ENCODE results near the gene MIDN. TPM values are rescaled to one million over a fixed set of nuclear protein-coding genes. Genes with fewer than 3 reads are reported as not detected.

Gene MIDN
- polyA plus RNA-seq, 4 donors: 28.1 to 106 (median 33.0) TPM

DNA sequence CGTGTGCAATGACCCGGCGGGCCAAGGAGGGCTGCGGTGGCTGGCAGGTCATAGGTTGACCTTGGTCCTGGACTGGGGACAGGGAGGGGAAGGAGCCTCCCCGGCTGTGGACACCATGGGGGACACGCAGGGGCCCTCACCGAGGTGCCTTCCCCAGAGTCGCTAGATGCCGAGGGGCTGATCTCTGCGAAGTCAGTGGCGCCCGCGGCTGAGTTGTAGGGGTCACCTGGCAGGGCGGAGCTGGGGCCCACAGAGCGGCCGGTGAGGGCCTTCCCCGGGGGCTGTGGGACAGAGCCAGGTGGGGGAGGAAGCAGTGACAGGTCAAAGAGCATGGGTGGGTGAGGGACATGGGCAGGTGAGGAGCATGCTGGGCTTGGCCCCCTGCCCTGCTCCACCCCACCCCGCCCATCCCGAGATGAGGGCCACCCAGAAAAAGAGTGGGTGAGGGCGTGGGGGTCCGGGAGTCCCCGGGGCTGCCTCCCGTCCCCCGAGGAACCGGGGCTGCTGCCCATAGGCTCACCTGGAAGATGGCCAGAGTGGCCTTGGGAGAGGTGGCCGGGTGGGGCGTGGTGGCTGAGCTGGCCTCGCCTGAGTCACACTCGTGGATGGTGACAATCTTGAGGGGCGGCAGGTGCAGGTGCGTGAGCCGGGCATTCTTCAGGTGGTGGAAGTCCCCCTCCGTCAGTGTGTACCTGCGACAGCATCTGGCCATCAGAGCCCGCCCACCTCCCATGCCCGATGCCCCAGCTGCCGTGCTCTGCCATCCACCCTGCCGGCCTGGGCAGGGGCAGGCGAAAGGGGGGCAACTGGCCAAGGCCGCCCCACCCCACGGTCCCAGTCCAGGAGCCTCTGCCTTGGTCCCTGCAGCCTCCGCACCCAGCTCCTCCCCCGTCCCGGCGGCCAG is 14.1 kb upstream of the MIDN start:
- H3K27me3 ChIP-seq (ENCODE audit: control insufficient read depth in 3 of 3, insufficient read depth in 3 of 3, low read length in 3 of 3): peaks cover 5 to 23% (median 6%) of the 10 kb centered on the region in 3 donors
- DNase-seq: no peak
- peaks cover 0 to 19% (median 0%) of the 10 kb centered on the region in 3 donors for H3K36me3 ChIP-seq (ENCODE audit: control insufficient read depth in 3 of 3, insufficient read depth in 2 of 3, low read depth in 1 of 3, low read length in 3 of 3)
- peaks cover 0 to 33% (median 3%) of the 10 kb centered on the region in 3 donors for H3K4me1 ChIP-seq (ENCODE audit: control insufficient read depth in 3 of 3, insufficient read depth in 2 of 3, low read depth in 1 of 3, low read length in 2 of 3)
- H3K4me3 ChIP-seq (ENCODE audit: low read depth in 1 of 3, low read length in 3 of 3): no peak overlapping the region
- H3K27ac ChIP-seq (ENCODE audit: low read depth in 1 of 3, low read length in 2 of 3): no peak overlapping the region
- FAIRE-seq: no peak
- H3K9me3 ChIP-seq (ENCODE audit: control insufficient read depth in 2 of 2, insufficient read depth in 1 of 2, low read depth in 1 of 2, low read length in 1 of 2): no peaks in the 10 kb centered on the region
- WGBS, 3 donors: 27 to 81% (median 44%) methylated on average over 36 to 45 of the region's 45 CpGs

DNA sequence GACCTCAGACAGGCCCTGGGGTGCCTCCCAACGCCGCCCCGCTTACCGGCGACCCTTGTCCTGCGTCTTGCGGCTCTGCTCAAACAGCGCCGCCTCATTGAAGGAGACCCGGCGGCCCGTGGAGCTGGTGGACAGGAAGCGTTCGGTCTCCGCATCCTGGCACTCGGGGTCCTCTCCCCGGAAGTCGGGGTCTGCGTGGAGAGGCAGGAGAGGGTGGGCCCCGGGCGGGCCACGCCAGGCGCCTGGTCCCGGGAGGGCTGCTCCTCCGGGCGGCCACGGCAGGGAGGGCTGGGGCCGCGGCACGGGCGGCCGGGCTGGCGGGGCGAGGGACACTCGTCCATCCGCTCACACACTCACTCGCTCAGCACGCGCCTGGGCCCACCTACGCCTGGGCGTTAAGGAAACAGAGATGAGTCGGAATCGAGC is 13.4 kb upstream of the MIDN start:
- H3K4me3 ChIP-seq (ENCODE audit: low read depth in 1 of 3, low read length in 3 of 3): no peak overlapping the region
- no peak for DNase-seq
- peaks cover 0 to 19% (median 0%) of the 10 kb centered on the region in 3 donors for H3K36me3 ChIP-seq (ENCODE audit: control insufficient read depth in 3 of 3, insufficient read depth in 2 of 3, low read depth in 1 of 3, low read length in 3 of 3)
- H3K9me3 ChIP-seq (ENCODE audit: control insufficient read depth in 2 of 2, insufficient read depth in 1 of 2, low read depth in 1 of 2, low read length in 1 of 2): no peaks in the 10 kb centered on the region
- peaks cover 0 to 37% (median 3%) of the 10 kb centered on the region in 3 donors for H3K4me1 ChIP-seq (ENCODE audit: control insufficient read depth in 3 of 3, insufficient read depth in 2 of 3, low read depth in 1 of 3, low read length in 2 of 3)
- 52 to 87% (median 60%) methylated on average over 43 of the region's 43 CpGs for WGBS, 3 donors
- no peak for FAIRE-seq
- no peak overlapping the region for H3K27ac ChIP-seq (ENCODE audit: low read depth in 1 of 3, low read length in 2 of 3)
- H3K27me3 ChIP-seq (ENCODE audit: control insufficient read depth in 3 of 3, insufficient read depth in 3 of 3, low read length in 3 of 3): peaks cover 5 to 23% (median 6%) of the 10 kb centered on the region in 3 donors

DNA sequence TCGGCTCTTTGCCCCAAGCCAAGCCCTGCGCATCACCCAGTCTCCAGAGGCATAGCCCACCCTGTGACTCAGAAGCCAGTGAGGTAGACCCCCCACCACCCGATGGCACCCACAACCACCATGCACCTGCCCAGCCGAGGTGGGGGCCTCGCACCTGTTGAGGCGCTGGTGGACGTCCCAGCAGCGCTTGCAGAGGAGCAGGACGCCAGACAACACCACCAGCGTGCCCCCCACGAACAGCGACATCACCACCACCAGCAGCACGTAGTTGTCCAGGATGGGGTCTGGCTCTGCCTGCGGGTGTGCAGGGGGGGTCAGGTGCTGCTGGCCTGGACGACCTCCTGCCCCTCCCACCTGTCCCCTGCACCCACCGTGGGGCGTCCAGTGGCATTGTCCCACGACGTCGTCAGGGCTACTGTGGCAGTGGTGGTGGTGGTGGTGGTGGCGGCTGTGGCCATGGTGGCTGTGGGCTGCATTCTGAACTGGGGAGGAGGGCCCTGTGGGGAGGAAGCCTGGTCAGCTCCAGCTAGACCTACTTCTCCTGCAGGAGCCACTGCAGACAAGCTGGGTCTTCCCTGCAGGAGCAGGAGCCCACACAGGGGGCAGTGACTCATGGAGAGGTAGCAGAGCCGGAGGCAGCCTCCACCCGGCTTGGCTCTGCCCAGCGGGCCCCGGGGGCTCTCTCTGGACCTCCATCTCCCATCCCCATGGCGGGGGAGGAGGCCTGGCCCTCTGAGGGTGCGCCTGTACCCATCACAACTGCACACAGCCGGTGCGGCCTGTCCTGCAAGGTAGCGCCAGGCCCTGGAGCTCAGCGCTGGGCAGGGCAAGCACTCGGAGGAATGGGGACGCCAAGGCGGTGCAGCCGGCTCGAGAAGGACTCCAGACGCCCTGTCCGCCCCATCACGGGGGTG is 12.5 kb upstream of the MIDN start:
- H3K9me3 ChIP-seq (ENCODE audit: control insufficient read depth in 2 of 2, insufficient read depth in 1 of 2, low read depth in 1 of 2, low read length in 1 of 2): no peaks in the 10 kb centered on the region
- no peak overlapping the region for H3K27ac ChIP-seq (ENCODE audit: low read depth in 1 of 3, low read length in 2 of 3)
- H3K4me3 ChIP-seq (ENCODE audit: low read depth in 1 of 3, low read length in 3 of 3): no peak overlapping the region
- peaks cover 0 to 19% (median 0%) of the 10 kb centered on the region in 3 donors for H3K36me3 ChIP-seq (ENCODE audit: control insufficient read depth in 3 of 3, insufficient read depth in 2 of 3, low read depth in 1 of 3, low read length in 3 of 3)
- DNase-seq (no peak), FAIRE-seq (no peak)
- 53 to 77% (median 57%) methylated on average over 31 to 39 of the region's 39 CpGs for WGBS, 3 donors
- H3K27me3 ChIP-seq (ENCODE audit: control insufficient read depth in 3 of 3, insufficient read depth in 3 of 3, low read length in 3 of 3): peaks cover 5 to 23% (median 6%) of the 10 kb centered on the region in 3 donors
- H3K4me1 ChIP-seq (ENCODE audit: control insufficient read depth in 3 of 3, insufficient read depth in 2 of 3, low read depth in 1 of 3, low read length in 2 of 3): peaks cover 1 to 37% (median 3%) of the 10 kb centered on the region in 3 donors

DNA sequence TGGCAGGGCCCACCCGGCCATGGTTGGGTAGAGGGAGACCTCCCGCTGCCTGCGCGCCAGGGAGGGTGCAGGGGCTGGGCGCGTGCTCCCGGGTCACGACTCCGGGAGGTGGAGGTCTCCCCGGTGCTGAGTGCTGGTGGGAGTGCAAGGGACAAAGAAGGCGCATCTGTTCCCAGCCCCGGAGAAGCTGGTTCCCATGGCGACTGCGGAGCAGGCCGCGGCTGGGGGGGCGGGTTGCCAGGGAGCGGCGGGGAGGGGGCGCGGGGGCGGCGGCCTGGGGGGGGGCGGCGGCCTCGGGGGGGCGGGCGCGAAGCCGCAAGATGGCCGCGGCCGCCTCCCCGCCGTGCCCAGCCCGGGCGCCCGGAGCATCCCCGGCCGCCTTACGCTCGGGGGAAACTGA is 11.8 kb upstream of the MIDN start:
- peak overlapping the region in 1 of 3 donors; percentile 60 for H3K4me3 ChIP-seq (ENCODE audit: low read depth in 1 of 3, low read length in 3 of 3)
- DNase-seq: no peak
- peaks cover 5 to 23% (median 6%) of the 10 kb centered on the region in 3 donors for H3K27me3 ChIP-seq (ENCODE audit: control insufficient read depth in 3 of 3, insufficient read depth in 3 of 3, low read length in 3 of 3)
- no peak for FAIRE-seq
- peaks cover 3 to 38% (median 3%) of the 10 kb centered on the region in 3 donors for H3K4me1 ChIP-seq (ENCODE audit: control insufficient read depth in 3 of 3, insufficient read depth in 2 of 3, low read depth in 1 of 3, low read length in 2 of 3)
- WGBS, 3 donors: 9 to 22% (median 9%) methylated on average over 18 to 42 of the region's 42 CpGs
- H3K27ac ChIP-seq (ENCODE audit: low read depth in 1 of 3, low read length in 2 of 3): no peak overlapping the region
- peaks cover 0 to 19% (median 0%) of the 10 kb centered on the region in 3 donors for H3K36me3 ChIP-seq (ENCODE audit: control insufficient read depth in 3 of 3, insufficient read depth in 2 of 3, low read depth in 1 of 3, low read length in 3 of 3)
- H3K9me3 ChIP-seq (ENCODE audit: control insufficient read depth in 2 of 2, insufficient read depth in 1 of 2, low read depth in 1 of 2, low read length in 1 of 2): no peaks in the 10 kb centered on the region

DNA sequence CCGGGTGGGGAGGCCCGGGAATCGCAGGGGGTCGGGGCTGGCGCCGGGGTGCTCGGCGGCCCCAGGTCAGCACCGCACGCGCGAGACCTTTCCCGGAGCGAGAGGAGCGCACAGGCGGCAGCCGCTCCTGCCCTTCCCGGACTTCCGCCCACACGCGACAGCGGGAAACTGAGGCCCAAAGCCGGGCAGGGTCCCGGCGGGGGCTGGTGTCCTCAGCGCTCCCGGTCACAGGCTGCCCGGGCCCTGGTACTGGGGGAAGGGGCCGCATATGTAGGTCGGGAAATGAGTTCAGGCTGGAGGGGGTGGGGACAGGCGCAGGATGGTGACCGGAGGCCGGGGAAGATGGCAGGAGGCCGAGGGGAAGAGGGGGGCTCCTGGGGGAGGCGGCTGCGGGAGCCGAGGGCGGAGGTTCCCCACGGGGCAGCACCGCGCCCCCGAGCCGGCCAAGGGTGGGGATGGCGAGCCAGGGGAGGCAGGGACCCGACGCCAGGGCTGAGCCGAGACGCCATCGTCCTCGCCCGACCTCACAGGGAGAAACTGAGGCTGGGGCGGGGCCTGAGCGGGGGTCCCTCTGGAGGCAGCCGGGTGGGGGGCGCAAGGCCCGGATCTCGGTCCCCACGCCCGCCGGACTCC is 11.2 kb upstream of the MIDN start:
- Histone ChIP-seq H3K4me3 (ENCODE audit: low read depth in 1 of 3, low read length in 3 of 3) (peak overlapping the region in 2 of 3 donors; percentile 49 to 60), H3K4me1 (ENCODE audit: control insufficient read depth in 3 of 3, insufficient read depth in 2 of 3, low read depth in 1 of 3, low read length in 2 of 3) (peaks cover 3 to 33% (median 3%) of the 10 kb centered on the region in 3 donors), H3K36me3 (ENCODE audit: control insufficient read depth in 3 of 3, insufficient read depth in 2 of 3, low read depth in 1 of 3, low read length in 3 of 3) (peaks cover 0 to 20% (median 0%) of the 10 kb centered on the region in 3 donors), H3K27me3 (ENCODE audit: control insufficient read depth in 3 of 3, insufficient read depth in 3 of 3, low read length in 3 of 3) (peaks cover 5 to 23% (median 6%) of the 10 kb centered on the region in 3 donors), H3K27ac (ENCODE audit: low read depth in 1 of 3, low read length in 2 of 3) (no peak overlapping the region), H3K9me3 (ENCODE audit: control insufficient read depth in 2 of 2, insufficient read depth in 1 of 2, low read depth in 1 of 2, low read length in 1 of 2) (no peaks in the 10 kb centered on the region)
- 0 to 1% (median 1%) methylated on average over 28 to 60 of the region's 60 CpGs for WGBS, 3 donors
- no peak for FAIRE-seq
- DNase-seq: peak in 1 of 2 donors; percentile 61

DNA sequence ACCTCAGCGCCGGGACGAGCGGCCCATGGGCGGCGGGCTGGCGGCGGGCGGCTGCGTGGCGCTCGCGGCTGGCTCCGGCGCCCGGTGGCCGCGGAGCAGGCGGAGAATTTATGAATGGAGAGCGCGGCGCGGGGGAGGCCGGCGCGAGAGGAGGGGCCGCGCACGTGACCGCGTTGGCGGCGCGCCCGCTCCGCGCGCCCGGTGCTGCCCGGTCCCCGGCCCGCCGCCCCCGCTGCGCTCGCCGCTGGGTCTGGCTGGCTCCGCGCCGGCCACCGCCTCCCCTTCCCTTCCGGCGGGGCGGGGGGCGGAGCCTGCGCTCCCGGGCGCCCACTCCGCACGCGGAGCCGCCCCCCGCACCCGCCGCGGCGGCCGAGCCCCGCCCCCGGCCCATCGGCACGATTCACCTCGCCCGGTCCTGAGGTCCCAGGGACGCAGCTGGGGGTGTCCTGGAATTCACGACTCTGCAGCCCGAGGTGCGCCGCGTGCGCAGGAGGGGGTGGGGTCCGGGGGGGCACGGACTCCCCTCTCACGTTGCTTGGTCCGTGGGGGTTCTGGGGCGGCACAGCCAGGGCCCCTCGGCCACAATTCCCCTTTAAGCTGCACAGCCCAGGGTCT is 10.5 kb upstream of the MIDN start, which contains the start of gene CBARP:
TSS of gene CBARP (minus strand) at position 252 of the 615 bp plus-strand sequence. CDS start 1,905 bp downstream, outside the sequence.
- H3K4me1 ChIP-seq (ENCODE audit: control insufficient read depth in 3 of 3, insufficient read depth in 2 of 3, low read depth in 1 of 3, low read length in 2 of 3): peaks cover 3 to 33% (median 3%) of the 10 kb centered on the region in 3 donors
- H3K27me3 ChIP-seq (ENCODE audit: control insufficient read depth in 3 of 3, insufficient read depth in 3 of 3, low read length in 3 of 3): peaks cover 5 to 23% (median 6%) of the 10 kb centered on the region in 3 donors
- DNase-seq (peak in 1 of 2 donors; percentile 60), FAIRE-seq (no peak)
- H3K36me3 ChIP-seq (ENCODE audit: control insufficient read depth in 3 of 3, insufficient read depth in 2 of 3, low read depth in 1 of 3, low read length in 3 of 3): peaks cover 0 to 20% (median 0%) of the 10 kb centered on the region in 3 donors
- 1% methylated on average over 12 to 87 of the region's 87 CpGs for WGBS, 3 donors
- peak within 1 kb of the TSS; percentile 37 to 60 (median 49) for H3K4me3 ChIP-seq (ENCODE audit: low read depth in 1 of 3, low read length in 3 of 3)
- no peaks in the 10 kb centered on the region for H3K9me3 ChIP-seq (ENCODE audit: control insufficient read depth in 2 of 2, insufficient read depth in 1 of 2, low read depth in 1 of 2, low read length in 1 of 2)
- H3K27ac ChIP-seq (ENCODE audit: low read depth in 1 of 3, low read length in 2 of 3): peak within 1 kb of the TSS in 1 of 3 donors; percentile 34

DNA sequence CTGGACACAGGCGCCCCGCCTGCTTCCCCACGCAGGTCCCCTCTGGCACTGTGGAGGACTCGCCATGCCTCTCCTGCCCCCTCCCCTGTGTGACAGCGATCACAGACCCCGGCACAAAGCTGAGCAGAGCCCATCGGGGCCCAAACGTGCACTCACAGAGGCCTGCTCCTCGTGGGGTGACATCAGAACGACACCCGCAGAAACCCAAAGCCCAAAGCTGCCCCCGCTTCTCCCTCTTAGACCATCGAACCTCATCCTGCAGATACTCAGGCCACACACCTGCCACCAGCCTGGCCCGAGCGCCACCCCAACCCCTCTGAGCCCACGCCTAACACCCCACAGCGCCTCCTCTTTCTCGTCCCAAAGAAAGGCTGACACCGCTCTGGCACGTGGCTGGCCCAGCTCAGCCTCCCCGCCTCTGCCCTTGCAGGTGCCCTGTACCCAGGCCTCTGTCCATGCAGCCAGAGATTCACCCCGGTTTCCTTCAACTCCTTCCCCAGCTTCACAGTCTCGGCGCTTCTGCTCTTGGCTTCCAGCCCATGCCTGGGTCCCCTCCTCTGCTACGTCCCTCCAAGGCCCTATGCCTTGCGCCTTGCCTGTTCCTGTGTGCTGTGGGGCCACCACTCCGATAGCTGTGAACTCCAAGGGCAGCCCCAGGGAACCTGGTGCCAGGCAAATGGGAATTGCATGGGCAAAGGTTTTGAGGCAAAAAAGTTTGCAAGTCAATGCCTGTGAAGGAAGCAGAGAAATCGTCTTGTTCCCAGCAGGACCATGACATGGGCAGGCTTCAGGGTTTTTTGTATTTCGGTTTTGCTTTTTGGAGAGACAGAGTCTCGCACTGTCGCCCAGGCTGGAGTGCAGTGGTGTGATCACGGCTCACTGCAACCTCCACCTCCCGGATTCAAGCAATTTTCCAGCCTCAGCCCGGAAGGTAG is 9.7 kb upstream of the MIDN start:
- FAIRE-seq (no peak), DNase-seq (no peak)
- Histone ChIP-seq H3K4me3 (ENCODE audit: low read depth in 1 of 3, low read length in 3 of 3) (peak overlapping the region in 2 of 3 donors; percentile 36 to 60), H3K4me1 (ENCODE audit: control insufficient read depth in 3 of 3, insufficient read depth in 2 of 3, low read depth in 1 of 3, low read length in 2 of 3) (peaks cover 3 to 39% (median 3%) of the 10 kb centered on the region in 3 donors), H3K36me3 (ENCODE audit: control insufficient read depth in 3 of 3, insufficient read depth in 2 of 3, low read depth in 1 of 3, low read length in 3 of 3) (peaks cover 0 to 21% (median 0%) of the 10 kb centered on the region in 3 donors), H3K9me3 (ENCODE audit: control insufficient read depth in 2 of 2, insufficient read depth in 1 of 2, low read depth in 1 of 2, low read length in 1 of 2) (no peaks in the 10 kb centered on the region), H3K27me3 (ENCODE audit: control insufficient read depth in 3 of 3, insufficient read depth in 3 of 3, low read length in 3 of 3) (peaks cover 5 to 23% (median 6%) of the 10 kb centered on the region in 3 donors), H3K27ac (ENCODE audit: low read depth in 1 of 3, low read length in 2 of 3) (peak overlapping the region in 1 of 3 donors; percentile 34)
- 36 to 56% (median 43%) methylated on average over 32 to 34 of the region's 34 CpGs for WGBS, 3 donors
